ENCODE data around the gene SORD.
"Not testable (repeated sequence)": the region's sequence is repeated elsewhere in the genome, so short reads cannot be mapped to it uniquely, and the experiment has no call there.

- TF ChIP-seq POLR2A, CTCF, POLR2AphosphoS5 (IDR thresholded peaks at IDR 0.05): not testable (repeated sequence)
These were observed 56.2 kb downstream of the SORD start for GRCh38 chr15:45079201-45079600.
